Gastroesophageal sphincter (tissue), 3 donors: ENCODE measurements around the gene MAPK14.

Source experiments
- POLR2A ChIP-seq, 2 donors: fragments of 450-650 bp; IDR thresholded peaks; one replicate each; pipeline ENCODE4 v1.6.1; 2017; ENCODE audit warnings: antibody characterized with exemption in 2 of 2, mild to moderate bottlenecking in 2 of 2, moderate library complexity in 1 of 2
- TF ChIP-seq, protein P1 (sequence below), 4 experiments: fragments of 200-600 bp in 2 of 4; fragments of 450-650 bp in 2 of 4; sonication (generic) in 1 of 4; IDR thresholded peaks; one replicate each; pipeline ENCODE4 v1.5.1; 2017 to 2019; ENCODE audit warnings: antibody characterized with exemption in 4 of 4, mild to moderate bottlenecking in 2 of 4, moderate library complexity in 2 of 4

DNA sequence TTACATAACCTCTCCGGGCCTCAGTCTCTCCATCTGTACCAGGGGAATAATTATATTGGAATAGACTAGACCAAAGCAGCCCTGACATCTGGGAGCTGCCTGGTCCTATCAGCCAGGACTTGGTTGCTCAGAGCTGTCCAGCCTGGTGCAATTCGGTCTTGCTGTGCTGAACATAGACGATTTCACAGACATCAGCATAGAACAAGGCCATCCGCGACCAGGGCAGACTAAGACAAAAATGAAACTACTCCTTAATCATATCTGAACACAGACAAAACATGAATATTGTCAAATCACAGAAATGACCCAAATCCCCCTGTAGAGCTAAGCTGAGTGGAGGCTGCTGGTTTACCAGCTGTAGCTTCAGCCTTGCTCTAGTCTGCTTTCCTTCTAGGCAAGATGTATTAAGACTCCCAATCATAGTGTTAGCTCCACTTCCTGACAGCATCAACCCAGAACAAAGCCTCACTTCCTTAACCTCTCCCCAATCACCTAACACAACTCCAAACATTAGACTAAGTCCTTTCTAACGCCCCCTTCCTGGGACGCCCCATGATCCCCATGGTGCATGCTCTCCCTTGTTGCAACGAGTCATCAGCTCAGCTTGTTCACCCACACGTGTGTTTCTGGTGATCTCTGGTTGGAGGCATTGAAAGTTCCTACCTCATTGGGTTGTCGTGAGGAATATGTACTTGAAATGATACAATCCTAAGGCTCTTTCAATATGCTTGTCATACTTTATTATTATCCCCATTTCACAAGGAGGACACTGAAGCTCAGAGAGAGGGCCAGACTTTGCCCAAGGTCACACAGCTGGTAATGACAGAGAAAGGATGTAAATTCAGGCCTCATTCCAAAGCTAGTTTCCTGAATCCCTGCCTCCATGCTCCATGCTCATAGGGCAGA lies 99.2 kb downstream of the MAPK14 start:
- TF ChIP-seq, protein P1, sequence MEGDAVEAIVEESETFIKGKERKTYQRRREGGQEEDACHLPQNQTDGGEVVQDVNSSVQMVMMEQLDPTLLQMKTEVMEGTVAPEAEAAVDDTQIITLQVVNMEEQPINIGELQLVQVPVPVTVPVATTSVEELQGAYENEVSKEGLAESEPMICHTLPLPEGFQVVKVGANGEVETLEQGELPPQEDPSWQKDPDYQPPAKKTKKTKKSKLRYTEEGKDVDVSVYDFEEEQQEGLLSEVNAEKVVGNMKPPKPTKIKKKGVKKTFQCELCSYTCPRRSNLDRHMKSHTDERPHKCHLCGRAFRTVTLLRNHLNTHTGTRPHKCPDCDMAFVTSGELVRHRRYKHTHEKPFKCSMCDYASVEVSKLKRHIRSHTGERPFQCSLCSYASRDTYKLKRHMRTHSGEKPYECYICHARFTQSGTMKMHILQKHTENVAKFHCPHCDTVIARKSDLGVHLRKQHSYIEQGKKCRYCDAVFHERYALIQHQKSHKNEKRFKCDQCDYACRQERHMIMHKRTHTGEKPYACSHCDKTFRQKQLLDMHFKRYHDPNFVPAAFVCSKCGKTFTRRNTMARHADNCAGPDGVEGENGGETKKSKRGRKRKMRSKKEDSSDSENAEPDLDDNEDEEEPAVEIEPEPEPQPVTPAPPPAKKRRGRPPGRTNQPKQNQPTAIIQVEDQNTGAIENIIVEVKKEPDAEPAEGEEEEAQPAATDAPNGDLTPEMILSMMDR (IDR thresholded peaks at IDR 0.05), result no peak
- TF ChIP-seq POLR2A (IDR thresholded peaks at IDR 0.05), result no peak
